ENCODE results near the gene ZNF638. TPM values are rescaled to one million over a fixed set of nuclear protein-coding genes. Genes with fewer than 3 reads are reported as not detected.

The ZNF638 gene
- total and polyA plus RNA-seq, 9 of the 15 experiments (the other 6 are each of a cell fraction or from before 2014, with no cell fraction given): 53.3 to 165 (median 98.8) TPM

DNA sequence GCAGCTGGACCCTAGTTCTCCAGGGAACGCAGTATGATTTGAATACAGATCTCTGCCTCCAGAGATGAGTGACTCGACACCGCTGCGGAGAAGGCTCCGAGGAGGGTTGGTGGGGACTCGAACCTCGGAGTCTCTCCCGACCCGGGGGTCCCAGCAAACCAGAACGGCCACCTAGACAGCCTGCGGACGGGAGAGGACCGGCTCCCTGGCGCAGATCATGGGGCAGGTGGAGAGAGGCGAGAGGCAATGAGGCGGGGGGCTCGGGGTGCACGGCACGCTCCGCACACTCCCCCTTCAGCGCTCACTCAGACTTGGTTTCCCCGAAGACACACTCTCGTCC is 134.3 kb downstream of the ZNF638 start (continued):
- no peak for TF ChIP-seq PHF8 (IDR thresholded peaks at IDR 0.05; ENCODE audit: borderline replicate concordance, low read length)
- TF ChIP-seq, protein P1, sequence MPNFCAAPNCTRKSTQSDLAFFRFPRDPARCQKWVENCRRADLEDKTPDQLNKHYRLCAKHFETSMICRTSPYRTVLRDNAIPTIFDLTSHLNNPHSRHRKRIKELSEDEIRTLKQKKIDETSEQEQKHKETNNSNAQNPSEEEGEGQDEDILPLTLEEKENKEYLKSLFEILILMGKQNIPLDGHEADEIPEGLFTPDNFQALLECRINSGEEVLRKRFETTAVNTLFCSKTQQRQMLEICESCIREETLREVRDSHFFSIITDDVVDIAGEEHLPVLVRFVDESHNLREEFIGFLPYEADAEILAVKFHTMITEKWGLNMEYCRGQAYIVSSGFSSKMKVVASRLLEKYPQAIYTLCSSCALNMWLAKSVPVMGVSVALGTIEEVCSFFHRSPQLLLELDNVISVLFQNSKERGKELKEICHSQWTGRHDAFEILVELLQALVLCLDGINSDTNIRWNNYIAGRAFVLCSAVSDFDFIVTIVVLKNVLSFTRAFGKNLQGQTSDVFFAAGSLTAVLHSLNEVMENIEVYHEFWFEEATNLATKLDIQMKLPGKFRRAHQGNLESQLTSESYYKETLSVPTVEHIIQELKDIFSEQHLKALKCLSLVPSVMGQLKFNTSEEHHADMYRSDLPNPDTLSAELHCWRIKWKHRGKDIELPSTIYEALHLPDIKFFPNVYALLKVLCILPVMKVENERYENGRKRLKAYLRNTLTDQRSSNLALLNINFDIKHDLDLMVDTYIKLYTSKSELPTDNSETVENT (CRISPR knock-in tag; IDR thresholded peaks at IDR 0.05): no peak
- no peak for TF ChIP-seq ZNF253 (CRISPR knock-in tag; conservative IDR thresholded peaks at IDR 0.05)
- TF ChIP-seq, protein P2, sequence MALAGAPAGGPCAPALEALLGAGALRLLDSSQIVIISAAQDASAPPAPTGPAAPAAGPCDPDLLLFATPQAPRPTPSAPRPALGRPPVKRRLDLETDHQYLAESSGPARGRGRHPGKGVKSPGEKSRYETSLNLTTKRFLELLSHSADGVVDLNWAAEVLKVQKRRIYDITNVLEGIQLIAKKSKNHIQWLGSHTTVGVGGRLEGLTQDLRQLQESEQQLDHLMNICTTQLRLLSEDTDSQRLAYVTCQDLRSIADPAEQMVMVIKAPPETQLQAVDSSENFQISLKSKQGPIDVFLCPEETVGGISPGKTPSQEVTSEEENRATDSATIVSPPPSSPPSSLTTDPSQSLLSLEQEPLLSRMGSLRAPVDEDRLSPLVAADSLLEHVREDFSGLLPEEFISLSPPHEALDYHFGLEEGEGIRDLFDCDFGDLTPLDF (CRISPR knock-in tag; IDR thresholded peaks at IDR 0.05): no peak

DNA sequence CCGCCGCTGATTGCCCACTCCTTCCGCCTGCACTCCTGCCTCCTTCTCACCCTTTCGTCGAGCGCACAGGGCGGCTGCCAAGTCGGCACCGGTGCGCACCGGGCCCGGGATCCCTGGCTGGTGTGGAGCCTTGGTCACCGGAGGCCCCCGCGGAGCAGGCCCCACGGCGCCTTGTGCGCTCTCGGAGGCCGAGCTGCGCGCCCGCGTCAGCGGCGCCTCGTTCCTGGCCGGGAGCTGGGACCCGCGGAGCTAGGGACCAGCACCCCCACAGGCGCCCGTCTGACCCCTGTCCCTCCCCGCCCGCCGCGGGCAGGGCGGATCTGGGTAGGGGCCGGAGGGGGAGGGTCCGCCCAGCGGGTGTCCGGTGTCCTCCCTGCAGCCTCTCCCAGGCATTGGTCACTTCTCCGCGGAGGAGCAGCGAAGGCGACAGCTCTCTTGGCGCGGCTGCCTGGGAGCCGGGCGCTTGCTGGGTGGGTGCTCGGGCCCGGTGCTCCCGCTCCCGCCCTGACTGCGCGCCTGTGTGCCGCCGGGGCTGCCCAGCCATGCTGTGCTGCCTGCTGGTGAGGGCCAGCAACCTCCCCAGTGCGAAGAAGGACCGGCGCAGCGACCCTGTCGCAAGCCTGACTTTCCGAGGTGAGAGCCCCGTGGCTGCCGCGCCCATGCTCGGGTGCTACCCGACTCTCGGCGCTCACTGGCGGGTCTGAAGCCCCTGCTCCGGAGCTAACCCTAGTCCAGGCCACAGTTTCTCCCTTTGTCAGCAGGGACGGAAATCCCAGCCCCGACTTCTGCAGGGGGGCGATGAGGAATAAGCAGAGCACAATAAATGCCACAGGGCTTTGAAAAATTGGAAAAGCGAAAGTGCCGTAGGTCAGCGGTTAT is 135.0 kb downstream of the ZNF638 start:
- H2AFZ ChIP-seq (ENCODE audit: low read depth, low read length): no peak overlapping the region
- H3K4me1 ChIP-seq (replicated peaks in 1 of 2; ENCODE audit: control insufficient read depth in 2 of 2, insufficient read depth in 2 of 2, low read length in 2 of 2): peaks cover 0 to 9% of the 10 kb centered on the region in 2 experiments; a peak in 1 of 5 replicates
- no peaks in the 10 kb centered on the region for H4K20me1 ChIP-seq (replicated peaks; ENCODE audit: control insufficient read depth, insufficient read depth, low read length)
- H3K79me2 ChIP-seq (ENCODE audit: control insufficient read depth, insufficient read depth, low read length): no peaks in the 10 kb centered on the region
- DNase-seq (ENCODE audit: extremely low read depth in 1 of 4, low spot score in 3 of 4) (no peak), ATAC-seq (no peak), FAIRE-seq (no peak)
- H3K4me3 ChIP-seq: no peak overlapping the region
- peaks cover 10 to 31% of the 10 kb centered on the region in 2 experiments; a peak in 3 of 5 replicates for H3K27me3 ChIP-seq (ENCODE audit: control insufficient read depth in 2 of 2, insufficient read depth in 2 of 2, low read length in 2 of 2)
- no peak overlapping the region for H3K27ac ChIP-seq (ENCODE audit: extremely low read depth, low read depth, low read length)
- no peaks in the 10 kb centered on the region for H3K9me1 ChIP-seq (ENCODE audit: control insufficient read depth, insufficient read depth, low read length)
- no peak overlapping the region for H3K4me2 ChIP-seq (ENCODE audit: insufficient read depth, low read length)
- BruUV-seq (replicated peaks): no TSS peak
- H3K36me3 ChIP-seq (ENCODE audit: control insufficient read depth, insufficient read depth, low read length): no peaks in the 10 kb centered on the region
- intact Hi-C loops (cut with micrococcal nuclease): no loop called here
- WGBS (ENCODE audit: insufficient coverage, low coverage, missing lambda C conversion rate): 51% methylated on average over 32 of the region's 78 CpGs
- no peak overlapping the region for H3K9ac ChIP-seq (ENCODE audit: insufficient read depth in 1 of 2, low read depth in 2 of 2, low read length in 2 of 2)
- CTCF ChIA-PET (ENCODE audit: low intra/inter-chr PET ratio): no interaction called here
- POLR2A ChIA-PET: interaction anchor here (0.6 kb wide), 1 partner anchor 168 kb away, joined by 3 read pairs; no protein-coding TSS in a partner anchor
- TF ChIP-seq CBFB (CRISPR knock-in tag; IDR thresholded peaks at IDR 0.05): no peak
- TF ChIP-seq ZNF134 (CRISPR knock-in tag; conservative IDR thresholded peaks at IDR 0.05): no peak
- no peak for TF ChIP-seq POLR2B (IDR thresholded peaks at IDR 0.05; ENCODE audit: low read depth, partially characterized antibody)
- TF ChIP-seq SMC3 (conservative IDR thresholded peaks at IDR 0.05; ENCODE audit: insufficient read depth, low read depth, low read length): no peak
- in situ Hi-C loops (cut with MboI): no loop called here
- peaks cover 4% of the 10 kb centered on the region; the same call in 1 of the 2 replicates for H3K9me3 ChIP-seq (replicated peaks; ENCODE audit: control insufficient read depth, insufficient read depth, low read depth, low read length)

Data from K562 (cell line).